PC-3 (cell line): ENCODE measurements around the gene REXO1. TPM values are rescaled to one million over a fixed set of nuclear protein-coding genes. Genes with fewer than 3 reads are reported as not detected.

ENCODE experiments used
- ATAC-seq: fragments of 200-7000 bp; cut with Tn5 transposase; 2 replicates; pipeline ENCODE4 v1.9.1; 2020; ENCODE audit warnings: mild to moderate bottlenecking, moderate library complexity
- BruUV-seq: library from RNA; stranded (reverse); fragments of 400-500 nt; replicated peaks from 2 replicates; lab custom pipeline; 2021; lab: Mats Ljungman, UMichigan
- CTCF ChIA-PET: fragments of 300-600 bp; sonication (Branson Sonifier 250); formaldehyde crosslinking; loops from one replicate; lab custom pipeline; 2022; ENCODE audit warnings: antibody characterized with exemption; lab: Charles Lee
- POLR2A ChIA-PET: fragments of 300-600 bp; sonication (Branson Sonifier 250); formaldehyde crosslinking; loops from one replicate; lab custom pipeline; 2022; ENCODE audit warnings: antibody characterized with exemption; ENCODE audit not compliant: unreplicated experiment; lab: Charles Lee
- DNase-seq: peaks from one replicate; pipeline ENCODE4 v3.0.0-alpha.2; 2015
- H2AFZ ChIP-seq: fragments of 300-600 bp; sonication (generic); 2 replicates; pipeline ENCODE4 v1.6.0; 2016; ENCODE audit warnings: antibody characterized with exemption, low read length
- H3F3A ChIP-seq: fragments of 300-600 bp; sonication (generic); one replicate; pipeline ENCODE4 v1.6.0; 2017; ENCODE audit warnings: antibody characterized with exemption, low read length, control low read depth, mild to moderate bottlenecking; ENCODE audit not compliant: unreplicated experiment
- H3K27ac ChIP-seq: fragments of 300-600 bp; sonication (generic); 2 replicates; pipeline ENCODE4 v1.5.1; 2016; ENCODE audit warnings: mild to moderate bottlenecking, low read length
- H3K27me3 ChIP-seq: fragments of 300-600 bp; sonication (generic); 2 replicates; pipeline ENCODE4 v1.6.1; 2016; ENCODE audit warnings: low read length, mixed read lengths
- H3K36me3 ChIP-seq: fragments of 300-600 bp; sonication (generic); 2 replicates; pipeline ENCODE4 v1.6.1; 2016; ENCODE audit warnings: low read depth, mixed run types, low read length, mixed read lengths
- H3K4me1 ChIP-seq: fragments of 300-600 bp; sonication (generic); 2 replicates; pipeline ENCODE4 v1.5.1; 2016; ENCODE audit warnings: low read length; ENCODE audit not compliant: insufficient read depth
- H3K4me2 ChIP-seq: fragments of 300-600 bp; sonication (generic); 2 replicates; pipeline ENCODE4 v1.6.0; 2016; ENCODE audit warnings: low read length
- H3K4me3 ChIP-seq: fragments of 300-600 bp; sonication (generic); 2 replicates; pipeline ENCODE4 v1.5.1; 2016; ENCODE audit warnings: mild to moderate bottlenecking, low read length, mixed read lengths
- H3K79me2 ChIP-seq: fragments of 300-600 bp; sonication (generic); 2 replicates; pipeline ENCODE4 v1.6.1; 2017; ENCODE audit warnings: low read length, mixed read lengths
- H3K9ac ChIP-seq: fragments of 300-600 bp; sonication (generic); 2 replicates; pipeline ENCODE4 v1.6.0; 2016; ENCODE audit warnings: mild to moderate bottlenecking, low read length
- H3K9me2 ChIP-seq: fragments of 300-600 bp; sonication (generic); replicated peaks from 2 replicates; pipeline ENCODE4 v1.6.1; 2016; ENCODE audit warnings: mixed run types, low read length, mixed read lengths
- H3K9me3 ChIP-seq: fragments of 300-600 bp; sonication (generic); 2 replicates; pipeline ENCODE4 v1.6.1; 2016; ENCODE audit warnings: low read length, mixed read lengths
- H4K20me1 ChIP-seq: fragments of 300-600 bp; sonication (generic); 2 replicates; pipeline ENCODE4 v1.6.1; 2016; ENCODE audit warnings: low read length, mixed read lengths
- EZH2 ChIP-seq: fragments of 300-600 bp; sonication (generic); IDR thresholded peaks from one replicate; pipeline ENCODE4 v1.6.1; 2017; ENCODE audit warnings: antibody characterized with exemption, mild to moderate bottlenecking, low read length; ENCODE audit not compliant: unreplicated experiment
- EZH2phosphoT487 ChIP-seq: fragments of 300-600 bp; sonication (generic); IDR thresholded peaks from 2 replicates; pipeline ENCODE4 v1.6.1; 2018; ENCODE audit warnings: mild to moderate bottlenecking, antibody characterized with exemption, low read length, borderline replicate concordance
- intact Hi-C: fragments of 100-400 bp; cut with micrococcal nuclease; formaldehyde crosslinking; loops from 2 replicates; pipeline ENCODE4 v1.9.0; 2023
- total RNA-seq: library from RNA; depleted of rRNA; stranded (reverse); fragments of >200 nt; gene quantifications from 2 replicates; pipeline ENCODE4 v1.2.3, GENCODE V29; 2014
- TF ChIP-seq, protein P1 (sequence below): fragments of 300-600 bp; sonication (generic); conservative IDR thresholded peaks from 2 replicates; pipeline ENCODE4 v1.5.1; 2017; ENCODE audit warnings: antibody characterized with exemption, low read depth, mild to moderate bottlenecking, low read length

REXO1 gene
- total RNA-seq, 1 experiment from 2014 or later = 21.4 TPM

DNA sequence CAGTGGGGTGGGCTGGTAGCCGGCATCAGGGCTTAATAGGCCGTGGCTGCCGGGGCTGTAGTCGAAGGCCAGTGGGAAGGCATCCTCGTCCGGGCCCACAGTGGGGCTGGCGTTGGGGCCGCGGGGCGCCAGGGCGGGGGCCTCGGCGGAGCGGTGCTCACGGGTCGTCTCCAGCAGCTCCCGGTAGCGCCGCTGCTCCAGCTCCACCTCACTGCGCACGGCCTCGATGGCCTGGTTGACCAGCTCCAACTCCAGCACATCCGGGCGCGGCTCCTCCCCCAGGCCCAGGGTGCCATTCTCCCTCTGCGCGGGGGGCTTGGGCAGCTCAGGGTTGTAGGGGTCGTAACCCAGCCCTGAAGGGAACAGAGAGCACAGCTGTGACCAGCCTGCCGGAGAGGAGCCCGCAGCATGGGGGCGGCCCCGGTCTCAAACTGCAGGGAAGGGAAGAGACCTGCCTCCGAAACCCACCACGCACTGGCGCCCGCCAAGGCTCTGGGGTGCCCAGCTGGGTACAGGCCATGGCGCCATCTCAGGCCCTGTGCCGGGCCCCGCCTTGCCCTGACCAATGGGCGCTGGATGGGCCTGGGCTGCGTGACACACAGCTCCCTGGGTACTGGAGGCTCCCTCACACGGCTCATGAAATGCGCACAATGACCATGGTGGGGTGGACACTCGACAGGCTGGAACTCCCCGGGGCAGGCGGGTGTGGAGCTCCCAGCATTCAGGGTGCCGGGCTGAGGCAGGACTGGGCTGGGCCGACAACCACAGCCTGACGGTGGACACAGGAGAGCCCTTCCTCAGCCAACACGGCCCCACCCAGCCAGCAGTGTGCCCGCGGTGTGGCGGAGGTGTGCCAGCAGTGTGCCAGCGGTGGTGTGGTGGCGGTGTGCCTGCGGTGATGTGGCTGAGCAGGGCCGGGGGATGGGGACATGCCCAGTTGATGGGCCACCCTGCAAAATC is 19.7 kb downstream of the REXO1 start:
- H3K9ac ChIP-seq = no peak overlapping the region
- ChIA-PET POLR2A (no interaction called here), CTCF (no interaction called here)
- intact Hi-C loops = no loop called here
- no peak overlapping the region for H3K4me3 ChIP-seq
- H3K36me3 ChIP-seq = no peaks in the 10 kb centered on the region; the same call in 1 of the 2 replicates
- no peaks in the 10 kb centered on the region for H4K20me1 ChIP-seq
- H3K4me1 ChIP-seq = no peaks in the 10 kb centered on the region
- no peak overlapping the region for H3K27ac ChIP-seq
- no peaks in the 10 kb centered on the region for H3K27me3 ChIP-seq
- BruUV-seq = no TSS peak
- TF ChIP-seq, protein P1, sequence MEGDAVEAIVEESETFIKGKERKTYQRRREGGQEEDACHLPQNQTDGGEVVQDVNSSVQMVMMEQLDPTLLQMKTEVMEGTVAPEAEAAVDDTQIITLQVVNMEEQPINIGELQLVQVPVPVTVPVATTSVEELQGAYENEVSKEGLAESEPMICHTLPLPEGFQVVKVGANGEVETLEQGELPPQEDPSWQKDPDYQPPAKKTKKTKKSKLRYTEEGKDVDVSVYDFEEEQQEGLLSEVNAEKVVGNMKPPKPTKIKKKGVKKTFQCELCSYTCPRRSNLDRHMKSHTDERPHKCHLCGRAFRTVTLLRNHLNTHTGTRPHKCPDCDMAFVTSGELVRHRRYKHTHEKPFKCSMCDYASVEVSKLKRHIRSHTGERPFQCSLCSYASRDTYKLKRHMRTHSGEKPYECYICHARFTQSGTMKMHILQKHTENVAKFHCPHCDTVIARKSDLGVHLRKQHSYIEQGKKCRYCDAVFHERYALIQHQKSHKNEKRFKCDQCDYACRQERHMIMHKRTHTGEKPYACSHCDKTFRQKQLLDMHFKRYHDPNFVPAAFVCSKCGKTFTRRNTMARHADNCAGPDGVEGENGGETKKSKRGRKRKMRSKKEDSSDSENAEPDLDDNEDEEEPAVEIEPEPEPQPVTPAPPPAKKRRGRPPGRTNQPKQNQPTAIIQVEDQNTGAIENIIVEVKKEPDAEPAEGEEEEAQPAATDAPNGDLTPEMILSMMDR = no peak
- TF ChIP-seq EZH2phosphoT487 (no peak), EZH2 (no peak)
- no peak overlapping the region for H3K4me2 ChIP-seq
- peaks cover 5% of the 10 kb centered on the region; the same call in 1 of the 2 replicates for H3K79me2 ChIP-seq
- no peaks in the 10 kb centered on the region for H3K9me2 ChIP-seq
- no peak for DNase-seq
- no peaks in the 10 kb centered on the region for H3K9me3 ChIP-seq
- H2AFZ ChIP-seq = no peak overlapping the region
- H3F3A ChIP-seq = no peaks in the 10 kb centered on the region
- ATAC-seq = no peak

DNA sequence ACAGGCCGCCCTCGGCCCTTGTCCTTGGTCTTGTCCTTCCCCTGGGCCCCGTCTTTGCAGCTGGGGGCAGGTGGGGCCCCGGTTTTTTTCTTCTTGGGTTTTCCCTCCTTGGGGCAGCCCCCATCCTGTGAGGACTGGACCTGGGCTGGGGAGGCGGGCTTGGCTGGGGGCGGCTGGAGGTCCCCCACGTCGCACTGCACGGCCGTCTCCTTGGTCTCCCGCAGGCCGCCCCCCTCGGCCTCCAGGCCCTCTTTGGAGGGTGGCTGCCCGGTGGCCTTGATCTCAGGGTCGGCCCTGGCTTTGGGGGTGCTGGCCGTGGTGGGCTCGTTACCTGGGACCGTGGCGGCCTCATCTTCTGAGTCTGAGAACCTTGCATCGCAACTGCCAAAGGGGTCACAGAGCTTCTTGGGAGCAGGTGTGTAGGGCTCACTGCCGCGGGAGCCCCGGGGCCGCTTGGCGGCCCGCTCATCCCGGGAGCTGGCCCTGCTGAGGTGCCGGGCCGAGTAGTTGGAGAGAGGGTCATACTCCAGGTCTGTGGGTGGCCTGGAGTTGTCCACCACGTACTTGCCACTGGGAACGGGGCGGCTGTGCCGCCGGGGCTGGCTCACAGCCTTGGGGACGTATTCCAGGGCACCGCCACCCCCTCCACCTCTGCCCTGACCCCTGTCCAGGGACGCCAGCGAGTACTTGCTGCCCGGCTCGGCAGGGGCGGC is 20.6 kb downstream of the REXO1 start:
- H3K27ac ChIP-seq = no peak overlapping the region
- TF ChIP-seq, protein P1 = no peak
- no peak for TF ChIP-seq EZH2phosphoT487
- TF ChIP-seq EZH2 = no peak
- H3K9me2 ChIP-seq = no peaks in the 10 kb centered on the region
- H3K9me3 ChIP-seq = no peaks in the 10 kb centered on the region
- DNase-seq = no peak
- ATAC-seq = no peak
- POLR2A ChIA-PET = no interaction called here
- H3K36me3 ChIP-seq = no peaks in the 10 kb centered on the region; the same call in 1 of the 2 replicates
- no peak overlapping the region for H3K9ac ChIP-seq
- no peak overlapping the region for H2AFZ ChIP-seq
- no peaks in the 10 kb centered on the region for H3K27me3 ChIP-seq
- intact Hi-C loops = no loop called here
- no peak overlapping the region for H3K4me3 ChIP-seq
- peaks cover 5% of the 10 kb centered on the region; the same call in 1 of the 2 replicates for H3K79me2 ChIP-seq
- no peaks in the 10 kb centered on the region for H3F3A ChIP-seq
- H3K4me1 ChIP-seq = no peaks in the 10 kb centered on the region
- CTCF ChIA-PET = no interaction called here
- no peaks in the 10 kb centered on the region for H4K20me1 ChIP-seq
- BruUV-seq = no TSS peak
- no peak overlapping the region for H3K4me2 ChIP-seq
